ENCODE measurements around the gene ST13. TPM values are rescaled to one million over a fixed set of nuclear protein-coding genes. Genes with fewer than 3 reads are reported as not detected.
A peak's percentile ranks its signal among the peaks of the same experiment; 100 is the strongest.
"Not testable (repeated sequence)": the region's sequence is repeated elsewhere in the genome, so short reads cannot be mapped to it uniquely, and the experiment has no call there.

The ST13 gene
- total RNA-seq, 1 experiment from 2014 or later = 231 TPM

DNA sequence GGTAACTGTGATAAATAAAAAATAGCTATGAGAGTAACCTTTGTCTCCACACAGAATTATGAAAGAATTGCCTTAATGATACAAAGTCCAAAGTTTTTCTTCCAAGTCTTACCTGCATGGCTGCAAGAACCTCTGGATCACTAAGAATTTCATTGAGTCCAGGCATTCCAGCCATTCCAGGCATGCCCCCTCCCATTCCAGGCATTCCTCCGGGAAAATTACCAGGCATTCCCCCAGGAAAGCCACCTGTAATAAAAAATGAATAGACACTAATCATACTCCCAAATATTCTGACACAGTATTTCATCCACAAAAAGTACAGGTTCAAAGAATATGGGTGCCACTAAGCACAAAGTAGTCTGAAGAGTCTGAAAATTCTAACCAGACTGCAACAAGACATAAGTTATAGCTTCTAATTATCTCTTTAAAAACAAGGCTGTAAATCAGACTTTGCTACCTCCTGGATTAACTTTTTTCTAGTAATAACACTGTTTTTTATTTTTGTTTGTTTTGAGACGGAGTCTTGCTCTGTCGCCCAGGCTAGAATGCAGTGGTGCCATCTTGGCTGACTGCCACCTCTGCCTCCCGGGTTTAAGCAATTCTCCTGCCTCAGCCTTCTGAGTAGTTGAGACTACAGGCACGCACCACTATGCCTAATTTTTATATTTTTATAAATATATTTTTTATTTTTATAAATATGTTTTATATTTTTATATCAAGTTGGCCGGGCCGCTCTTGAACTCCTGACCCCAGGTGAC, 29.3 kb downstream of the ST13 start:
- Mint-ChIP-seq H3K4me1 (ENCODE audit: insufficient read depth, unreplicated experiment) (no peaks in the 10 kb centered on the region), H3K27me3 (ENCODE audit: insufficient read depth, unreplicated experiment) (no peaks in the 10 kb centered on the region), H3K36me3 (ENCODE audit: insufficient read depth, unreplicated experiment) (peaks cover 97% of the 10 kb centered on the region), H3K9me3 (ENCODE audit: unreplicated experiment) (no peaks in the 10 kb centered on the region), H3K4me3 (ENCODE audit: unreplicated experiment) (no peak overlapping the region), H3K27ac (ENCODE audit: low read depth, unreplicated experiment) (peak overlapping the region; percentile 35)
- DNase-seq (ENCODE audit: unreplicated experiment) = peak; percentile 20
- ChIA-PET POLR2A (no interaction called here), CTCF (interaction anchor here (0.7 kb wide), 1 partner anchor 88 kb away, joined by 5 read pairs; no protein-coding TSS in a partner anchor)
- intact Hi-C loops (cut with micrococcal nuclease) = no loop called here
- TF ChIP-seq, protein P1, sequence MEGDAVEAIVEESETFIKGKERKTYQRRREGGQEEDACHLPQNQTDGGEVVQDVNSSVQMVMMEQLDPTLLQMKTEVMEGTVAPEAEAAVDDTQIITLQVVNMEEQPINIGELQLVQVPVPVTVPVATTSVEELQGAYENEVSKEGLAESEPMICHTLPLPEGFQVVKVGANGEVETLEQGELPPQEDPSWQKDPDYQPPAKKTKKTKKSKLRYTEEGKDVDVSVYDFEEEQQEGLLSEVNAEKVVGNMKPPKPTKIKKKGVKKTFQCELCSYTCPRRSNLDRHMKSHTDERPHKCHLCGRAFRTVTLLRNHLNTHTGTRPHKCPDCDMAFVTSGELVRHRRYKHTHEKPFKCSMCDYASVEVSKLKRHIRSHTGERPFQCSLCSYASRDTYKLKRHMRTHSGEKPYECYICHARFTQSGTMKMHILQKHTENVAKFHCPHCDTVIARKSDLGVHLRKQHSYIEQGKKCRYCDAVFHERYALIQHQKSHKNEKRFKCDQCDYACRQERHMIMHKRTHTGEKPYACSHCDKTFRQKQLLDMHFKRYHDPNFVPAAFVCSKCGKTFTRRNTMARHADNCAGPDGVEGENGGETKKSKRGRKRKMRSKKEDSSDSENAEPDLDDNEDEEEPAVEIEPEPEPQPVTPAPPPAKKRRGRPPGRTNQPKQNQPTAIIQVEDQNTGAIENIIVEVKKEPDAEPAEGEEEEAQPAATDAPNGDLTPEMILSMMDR (IDR thresholded peaks at IDR 0.05; ENCODE audit: unreplicated experiment) = no peak
- no TSS peak for BruUV-seq (replicated peaks)

DNA sequence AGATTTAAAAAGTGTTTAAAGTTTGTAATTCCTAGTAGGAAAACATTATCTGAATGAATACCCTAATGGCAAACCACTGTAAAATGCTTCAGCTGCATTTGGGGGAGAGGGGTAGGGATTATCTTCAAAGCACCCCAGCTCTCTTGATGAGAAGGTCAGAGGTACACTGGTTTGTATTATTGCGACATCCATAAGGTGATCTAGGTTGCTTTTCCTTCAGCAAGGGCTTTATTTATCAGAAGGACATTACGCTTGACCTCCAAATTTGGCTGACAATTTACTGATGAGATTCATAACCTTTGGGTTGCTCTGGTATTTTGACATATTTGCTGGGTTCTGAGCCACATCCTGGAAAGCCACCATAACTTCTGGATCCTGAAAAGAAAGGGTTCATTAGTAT, 30.1 kb downstream of the ST13 start:
- H3K9me3 Mint-ChIP-seq (ENCODE audit: unreplicated experiment); DNase-seq (ENCODE audit: unreplicated experiment); H3K4me3 Mint-ChIP-seq (ENCODE audit: unreplicated experiment); intact Hi-C loops (cut with micrococcal nuclease); H3K27me3 Mint-ChIP-seq (ENCODE audit: insufficient read depth, unreplicated experiment); CTCF ChIA-PET; H3K4me1 Mint-ChIP-seq (ENCODE audit: insufficient read depth, unreplicated experiment); POLR2A ChIA-PET; H3K27ac Mint-ChIP-seq (ENCODE audit: low read depth, unreplicated experiment): not testable (repeated sequence)
- TSS peak; percentile 92 for BruUV-seq (replicated peaks)
- peaks cover 89% of the 10 kb centered on the region for H3K36me3 Mint-ChIP-seq (ENCODE audit: insufficient read depth, unreplicated experiment)

DNA sequence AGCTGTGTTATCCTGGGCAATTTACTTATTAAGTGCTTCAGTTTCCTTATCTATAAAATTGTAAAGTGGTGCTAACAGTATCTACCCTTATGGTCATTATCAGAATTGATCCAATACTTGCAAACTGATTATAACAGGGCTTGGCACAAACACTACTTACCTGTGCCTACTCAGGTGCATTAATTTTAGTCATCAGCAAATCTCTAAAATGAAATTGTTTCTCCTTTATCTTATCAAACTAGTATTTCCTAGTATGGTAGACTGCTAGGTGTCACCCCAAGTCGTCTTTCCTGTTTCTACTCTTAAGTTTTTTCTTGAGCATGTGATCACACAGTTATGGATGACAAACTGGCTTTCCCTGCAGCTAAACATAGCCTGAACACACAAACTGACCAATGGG, 33.0 kb downstream of the ST13 start:
- Mint-ChIP-seq H3K4me3 (ENCODE audit: unreplicated experiment) (no peak overlapping the region), H3K4me1 (ENCODE audit: insufficient read depth, unreplicated experiment) (no peaks in the 10 kb centered on the region), H3K27me3 (ENCODE audit: insufficient read depth, unreplicated experiment) (no peaks in the 10 kb centered on the region), H3K9me3 (ENCODE audit: unreplicated experiment) (no peaks in the 10 kb centered on the region), H3K36me3 (ENCODE audit: insufficient read depth, unreplicated experiment) (peaks cover 66% of the 10 kb centered on the region), H3K27ac (ENCODE audit: low read depth, unreplicated experiment) (no peak overlapping the region)
- ChIA-PET POLR2A (interaction anchor here (0.9 to 6.6 kb wide), 2 partner anchors 19 to 31 kb away, joined by 3 to 58 read pairs; partner anchors contain the start of genes ST13 and XPNPEP3), CTCF (interaction anchor here (0.7 to 1.0 kb wide), 2 partner anchors 19 to 63 kb away, joined by 3 read pairs; no protein-coding TSS in a partner anchor)
- TF ChIP-seq, protein P1 (IDR thresholded peaks at IDR 0.05; ENCODE audit: unreplicated experiment) = no peak
- intact Hi-C loops (cut with micrococcal nuclease) = no loop called here
- BruUV-seq (replicated peaks) = no TSS peak
- no peak for DNase-seq (ENCODE audit: unreplicated experiment)

DNA sequence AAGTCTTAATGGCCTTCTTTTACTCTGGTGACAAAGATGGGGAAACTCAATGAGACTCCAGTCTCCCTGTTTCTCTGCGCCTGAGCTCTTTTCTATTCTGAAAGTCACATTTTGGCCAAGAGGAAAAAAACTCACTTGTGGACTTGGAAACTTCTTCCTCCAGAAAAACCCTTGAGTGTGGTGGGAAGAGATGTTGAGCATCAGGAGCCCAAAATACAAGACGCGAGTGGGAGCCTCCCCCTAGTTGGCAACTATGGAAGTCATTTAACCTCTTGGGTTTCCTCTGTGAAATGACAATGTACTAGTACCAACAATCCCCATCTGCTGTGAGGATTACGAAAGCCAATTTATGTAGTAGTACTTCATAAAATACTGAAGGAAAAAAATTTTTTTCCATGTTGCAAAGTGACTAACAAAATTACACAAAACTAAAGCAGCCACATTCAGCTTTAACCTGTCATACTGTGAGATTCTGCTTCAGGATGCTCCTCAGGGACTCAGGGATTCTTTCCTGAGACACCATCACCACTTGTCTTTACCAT, 36.8 kb downstream of the ST13 start:
- POLR2A ChIA-PET = interaction anchor here (0.6 to 6.6 kb wide), 12 partner anchors 9 to 1997 kb away, joined by 3 to 58 read pairs (median 4); partner anchors contain the start of genes ST13 and XPNPEP3
- intact Hi-C loops (cut with micrococcal nuclease) = no loop called here
- BruUV-seq (replicated peaks) = TSS peak; percentile 75
- Mint-ChIP-seq H3K27ac (ENCODE audit: low read depth, unreplicated experiment) (peak overlapping the region; percentile 94), H3K27me3 (ENCODE audit: insufficient read depth, unreplicated experiment) (no peaks in the 10 kb centered on the region), H3K9me3 (ENCODE audit: unreplicated experiment) (no peaks in the 10 kb centered on the region), H3K36me3 (ENCODE audit: insufficient read depth, unreplicated experiment) (peaks cover 29% of the 10 kb centered on the region), H3K4me3 (ENCODE audit: unreplicated experiment) (peak overlapping the region; percentile 95), H3K4me1 (ENCODE audit: insufficient read depth, unreplicated experiment) (peaks cover 16% of the 10 kb centered on the region)
- TF ChIP-seq, protein P1 (IDR thresholded peaks at IDR 0.05; ENCODE audit: unreplicated experiment) = no peak
- DNase-seq (ENCODE audit: unreplicated experiment) = peak; percentile 30
- CTCF ChIA-PET = interaction anchor here (0.6 to 1.6 kb wide), 4 partner anchors 11 to 641 kb away, joined by 3 to 7 read pairs (median 4); partner anchors contain the start of gene ST13

Measured in MCF 10A (cell line).